Measurements from ENCODE around the gene CHD9NB.
"Not testable (repeated sequence)": the region's sequence is repeated elsewhere in the genome, so short reads cannot be mapped to it uniquely, and the experiment has no call there.

The CHD9NB gene

DNA sequence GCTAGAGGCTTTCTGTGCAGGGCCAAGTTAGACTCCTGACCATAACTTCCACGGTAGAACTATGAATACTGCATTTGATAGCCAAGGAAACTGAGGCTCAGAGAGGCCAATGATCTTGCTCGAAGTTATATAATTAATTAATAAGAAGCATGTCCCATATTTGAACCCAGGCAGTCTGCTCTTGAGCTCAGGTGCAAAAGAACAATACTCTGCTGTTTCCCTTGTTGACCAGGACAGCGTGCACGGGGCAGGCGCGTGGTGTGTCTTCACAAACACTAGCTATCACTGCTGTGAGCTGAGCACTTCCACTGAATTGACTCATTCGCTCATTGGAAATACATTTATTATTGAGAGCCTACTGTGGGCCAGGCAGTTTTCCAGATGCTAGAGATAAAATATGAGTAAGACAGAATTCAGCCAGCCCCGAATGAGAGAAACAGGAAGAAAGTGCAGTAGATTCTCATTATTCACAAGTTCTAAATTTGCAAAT, 3.7 kb upstream of the CHD9NB start:
- no peak for DNase-seq (ENCODE audit: low read depth in 2 of 2)

DNA sequence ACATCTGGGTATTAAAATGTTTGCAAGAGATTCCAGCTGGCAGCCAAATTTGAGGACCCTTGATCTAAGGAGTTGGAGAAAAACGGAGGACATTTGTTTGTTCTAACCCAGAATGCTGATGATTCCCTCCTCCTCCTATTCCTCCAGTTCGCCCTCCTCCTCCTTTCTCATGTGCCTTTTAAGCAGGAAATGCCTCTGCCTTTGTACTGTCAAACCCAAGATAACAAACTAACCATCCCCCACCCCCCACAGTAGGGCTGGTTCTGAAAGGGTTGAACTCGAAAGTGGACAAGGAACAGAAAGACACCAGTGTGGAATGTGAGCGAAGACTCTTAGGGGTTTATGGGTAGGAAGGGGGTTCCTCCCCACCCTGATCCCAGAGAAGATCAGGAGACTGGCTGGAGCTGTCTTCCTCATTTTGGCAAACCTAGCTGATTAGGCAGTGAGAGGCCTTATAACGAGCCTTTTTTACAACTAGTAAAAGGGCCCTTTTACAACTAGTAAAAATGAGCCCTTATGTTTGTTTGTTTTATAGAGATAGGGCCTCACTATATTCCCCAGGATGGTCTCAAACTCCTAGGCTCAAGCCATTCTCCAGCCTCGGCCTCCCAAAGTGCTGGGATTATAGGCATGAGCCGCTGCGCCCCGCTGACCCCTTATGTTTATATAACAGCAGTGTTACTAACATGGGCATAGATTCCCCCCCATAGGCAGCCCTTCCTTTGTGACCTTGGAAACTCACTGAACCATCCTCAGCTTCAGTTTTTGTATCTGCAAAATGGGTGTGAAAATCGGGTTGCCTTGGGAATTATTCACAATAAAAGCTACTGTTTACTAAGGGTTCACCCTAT, 3.1 kb upstream of the CHD9NB start:
- no peak for DNase-seq (ENCODE audit: low read depth in 2 of 2)

- DNase-seq (ENCODE audit: low read depth in 2 of 2), result peak; percentile 40 to 61
Observed at GRCh38 chr16:53054670-53055485, 2.2 kb upstream of the CHD9NB start, which contains the start of gene CHD9. Gene CHD9, plus strand, starts transcription at chr16:53054991. Its CDS starts 101,099 bp downstream, at chr16:53156090.

GRCh38 chr16:53053967-53054669, 1.4 kb upstream of the CHD9NB start:
- DNase-seq (ENCODE audit: low read depth in 2 of 2), result no peak

GRCh38 chr16:53051255-53051654, 1.4 kb downstream of the CHD9NB start:
- not testable (repeated sequence) for DNase-seq (ENCODE audit: low read depth in 2 of 2)

DNA sequence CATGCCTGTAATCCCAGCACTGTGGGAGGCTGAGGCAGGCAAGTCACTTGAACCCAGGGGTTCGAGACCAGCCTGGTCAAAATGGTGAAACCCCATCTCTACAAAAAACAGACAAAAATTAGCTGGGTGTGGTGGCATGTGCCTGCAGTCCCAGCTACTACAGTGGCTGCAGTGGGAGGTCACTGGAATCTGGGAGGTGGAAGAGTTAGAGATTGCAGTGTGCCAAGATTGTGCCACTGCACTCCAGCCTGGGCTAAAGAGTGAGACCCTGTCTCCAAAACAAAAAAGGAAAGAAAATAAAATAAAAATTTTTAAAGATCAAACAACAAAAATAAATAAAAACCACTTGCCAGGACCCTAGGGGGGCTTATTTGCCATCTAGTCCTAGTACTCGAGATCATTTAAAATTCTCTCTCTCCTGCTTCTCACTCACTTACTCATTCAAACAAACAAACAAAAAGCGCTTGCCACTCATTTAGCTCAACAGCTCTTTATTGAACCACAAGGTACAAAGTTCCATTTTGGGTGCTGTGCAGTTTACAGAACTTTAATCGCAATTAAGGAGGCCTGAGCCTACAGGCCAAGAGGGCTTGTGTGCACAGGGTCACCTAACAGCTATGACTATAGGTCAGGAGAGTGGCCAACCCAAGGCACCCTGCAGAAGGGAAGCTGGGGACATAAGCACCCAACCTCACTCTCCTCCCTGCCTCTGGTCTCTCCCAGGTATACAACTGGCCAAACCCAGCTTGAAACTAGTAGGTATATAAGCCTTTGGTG, 4.4 kb downstream of the CHD9NB start:
- DNase-seq (ENCODE audit: low read depth in 2 of 2), result no peak

GRCh38 chr16:53047515-53047914, 5.2 kb downstream of the CHD9NB start:
- DNase-seq (ENCODE audit: low read depth in 2 of 2), result not testable (repeated sequence)

DNA sequence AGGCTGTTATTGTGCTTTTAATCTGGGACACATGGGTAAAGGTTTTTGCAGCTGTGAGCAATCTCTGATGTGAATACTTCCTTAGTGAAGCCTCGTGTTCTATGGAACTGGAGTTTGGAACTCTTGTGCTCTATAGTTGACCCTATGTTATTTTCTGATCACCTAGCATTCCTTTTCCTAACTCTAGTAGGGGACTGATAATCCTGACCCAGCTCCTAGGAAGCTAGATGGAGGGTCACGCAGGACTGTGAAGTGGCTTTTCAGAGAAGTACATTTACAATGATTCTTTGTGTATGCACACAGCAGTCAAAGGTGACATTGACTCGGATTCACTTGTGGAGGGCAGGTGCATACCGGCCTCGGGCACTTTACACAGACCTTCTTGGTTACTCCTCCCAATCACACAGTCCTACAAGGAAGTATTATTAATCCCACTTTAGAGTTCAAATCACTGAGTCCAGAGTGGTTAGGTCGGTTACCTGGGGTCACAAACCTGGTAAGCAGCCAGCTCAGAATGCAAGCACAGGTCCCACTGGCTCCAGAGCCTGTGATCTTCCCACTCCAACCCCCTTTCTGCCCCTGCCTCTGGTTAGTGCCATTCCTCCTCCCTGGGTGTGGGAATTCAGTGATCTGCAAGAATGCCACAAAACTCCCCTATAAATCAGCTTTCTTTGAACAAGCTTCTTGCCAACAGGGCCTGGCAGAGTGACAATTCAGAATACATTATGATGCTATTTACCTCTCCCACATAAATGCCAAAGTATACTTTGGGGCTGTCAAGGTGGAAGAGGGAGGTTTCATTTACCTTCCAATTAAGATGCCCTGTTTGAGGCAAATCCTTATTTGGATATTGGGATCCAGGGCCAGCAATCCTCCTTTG, 7.1 kb downstream of the CHD9NB start:
- no peak for DNase-seq (ENCODE audit: low read depth in 2 of 2)

DNA sequence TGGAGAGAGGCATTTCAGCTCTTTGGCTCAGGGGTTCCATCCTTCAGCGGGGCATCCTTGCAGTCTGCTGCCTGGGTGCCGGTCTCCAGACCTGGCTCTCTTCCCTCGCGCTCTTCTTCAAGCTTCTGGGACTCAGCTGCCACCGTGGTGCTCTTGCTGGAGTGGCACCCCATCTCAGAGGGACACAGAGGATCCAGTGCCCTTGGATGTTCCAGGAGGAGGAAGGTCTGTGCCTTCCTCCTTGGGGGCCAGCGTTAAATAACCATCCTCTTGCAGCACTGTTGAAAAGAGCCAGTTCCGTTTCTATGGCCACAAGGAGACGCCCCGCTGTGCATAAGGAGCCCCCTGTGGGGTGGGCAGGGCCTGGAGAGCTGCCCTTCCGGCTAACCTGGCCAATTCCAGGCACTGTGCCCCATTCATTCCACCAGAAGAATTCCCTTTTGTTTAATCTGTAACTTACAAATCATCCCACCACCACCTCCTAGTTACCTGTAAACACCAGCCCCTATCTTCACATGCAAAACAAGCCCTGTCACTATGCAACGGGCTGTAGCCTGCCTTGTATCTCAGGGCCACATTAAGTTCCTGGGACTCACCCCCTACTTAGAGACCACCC, 8.6 kb downstream of the CHD9NB start:
- no peak for DNase-seq (ENCODE audit: low read depth in 2 of 2)

DNA sequence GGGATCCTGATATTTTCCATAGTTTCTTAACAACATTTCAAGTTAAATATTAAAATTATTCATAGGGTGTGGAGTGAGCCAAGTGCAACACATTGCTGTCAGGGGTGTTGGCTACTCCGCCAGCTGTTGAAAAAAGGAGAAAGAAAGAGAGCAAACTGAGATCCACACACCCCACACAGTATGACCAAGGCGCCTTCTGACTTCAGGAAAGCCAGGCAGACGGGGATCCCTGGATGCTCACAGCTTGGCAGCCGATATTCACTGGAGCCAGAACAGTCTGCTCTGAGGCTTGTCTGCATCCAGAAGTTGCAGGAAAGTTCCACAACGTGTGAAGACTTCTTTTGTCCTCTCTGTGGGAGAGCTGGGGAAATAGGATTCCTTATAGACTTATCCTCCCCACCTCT, 9.3 kb downstream of the CHD9NB start:
- no peak for DNase-seq (ENCODE audit: low read depth in 2 of 2)

GRCh38 chr16:53042235-53042701, 10.4 kb downstream of the CHD9NB start:
- no peak for DNase-seq (ENCODE audit: low read depth in 2 of 2)

DNA sequence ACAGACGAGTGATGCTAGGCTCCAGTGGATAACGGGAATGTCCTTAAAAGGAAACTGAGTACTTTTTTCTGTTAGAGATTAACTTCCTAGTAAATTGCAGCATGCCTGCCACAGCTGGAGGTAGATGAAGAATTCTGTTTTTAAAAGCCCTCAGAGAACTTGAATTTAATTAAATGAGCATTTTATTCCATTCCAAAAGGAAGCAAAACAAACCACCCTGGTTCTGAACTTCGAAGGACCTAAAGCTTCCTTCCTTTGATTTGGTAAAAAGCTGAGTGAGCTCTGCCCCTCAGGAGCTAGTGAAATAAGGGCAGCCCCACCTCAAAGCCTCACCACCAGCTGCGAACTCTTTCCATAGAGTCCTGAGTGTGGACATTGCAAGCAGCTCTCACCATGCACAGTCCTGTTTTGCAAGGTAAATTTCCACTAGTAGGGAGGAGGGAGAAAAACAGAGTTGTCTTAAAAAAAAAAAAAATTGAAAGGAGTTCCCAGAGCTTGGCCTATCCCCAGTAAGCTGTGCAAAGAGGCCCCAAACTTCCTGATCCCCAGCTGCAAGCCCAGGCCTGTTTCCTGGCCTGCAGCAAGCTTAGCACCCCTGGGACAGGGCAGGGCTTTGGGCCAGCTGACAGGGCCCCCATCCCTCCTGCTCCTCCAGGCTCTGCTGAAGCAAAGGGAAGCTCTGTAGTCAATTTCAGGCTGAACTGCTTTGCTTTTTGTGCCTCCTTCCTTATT, 11.2 kb downstream of the CHD9NB start:
- DNase-seq (ENCODE audit: low read depth in 2 of 2), result no peak

DNA sequence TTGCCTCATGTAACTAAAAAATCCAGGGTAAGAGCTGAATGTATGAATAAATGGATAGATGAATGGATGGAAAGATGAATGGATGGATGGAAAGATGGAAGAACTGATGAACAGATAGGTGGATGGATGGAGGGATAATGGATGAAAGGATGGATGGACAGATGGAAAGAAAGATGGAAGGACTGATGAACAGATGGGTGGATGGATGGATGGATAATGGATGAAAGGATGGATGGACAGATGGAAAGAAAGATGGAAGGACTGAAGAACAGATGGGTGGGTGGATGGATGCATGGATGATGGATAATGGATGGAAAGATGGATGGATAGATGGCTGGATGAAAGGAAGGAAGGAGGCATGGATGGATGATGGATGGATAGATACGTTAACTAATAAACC, 11.9 kb downstream of the CHD9NB start:
- DNase-seq (ENCODE audit: low read depth in 2 of 2), result no peak

GRCh38 chr16:53036711-53037110, 16.0 kb downstream of the CHD9NB start:
- DNase-seq (ENCODE audit: low read depth in 2 of 2), result not testable (repeated sequence)

GRCh38 chr16:53036066-53036465, 16.6 kb downstream of the CHD9NB start:
- no peak for DNase-seq (ENCODE audit: low read depth in 2 of 2)

DNA sequence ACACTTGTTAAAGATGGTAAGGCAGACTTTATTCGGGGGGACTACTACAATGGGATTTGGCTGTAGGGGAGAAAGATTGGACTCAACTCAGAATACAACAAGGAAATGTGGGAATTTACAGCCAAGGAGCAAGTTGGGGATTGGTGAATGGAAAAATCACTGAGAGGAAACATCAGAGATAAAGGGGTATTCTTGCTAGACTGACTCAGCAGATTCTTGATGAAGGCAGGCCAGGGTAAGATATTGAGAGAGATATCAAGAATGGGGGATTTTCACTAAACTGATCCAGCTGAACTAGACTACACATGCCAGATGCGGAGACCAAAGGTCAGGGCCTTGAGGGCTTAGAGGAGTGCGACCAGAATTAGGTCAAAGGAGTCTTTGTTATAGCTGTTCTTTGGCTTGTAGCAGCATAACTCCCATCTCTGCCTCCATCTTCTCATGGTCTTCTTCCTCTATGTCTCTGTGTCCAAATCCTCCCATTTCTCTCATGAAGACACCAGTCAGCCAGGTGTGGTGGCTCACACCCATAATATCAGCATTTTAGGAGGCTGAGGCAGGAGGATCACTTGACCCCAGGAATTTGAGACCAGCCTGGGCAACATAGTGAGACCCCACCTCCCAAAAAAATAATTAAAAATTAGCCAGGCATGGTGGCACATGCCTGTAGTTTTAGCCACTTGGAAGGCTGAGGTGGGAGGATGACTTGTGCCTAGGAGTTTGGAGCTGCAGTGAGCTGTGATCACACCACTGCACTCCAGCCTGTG, 17.3 kb downstream of the CHD9NB start:
- no peak for DNase-seq (ENCODE audit: low read depth in 2 of 2)

DNA sequence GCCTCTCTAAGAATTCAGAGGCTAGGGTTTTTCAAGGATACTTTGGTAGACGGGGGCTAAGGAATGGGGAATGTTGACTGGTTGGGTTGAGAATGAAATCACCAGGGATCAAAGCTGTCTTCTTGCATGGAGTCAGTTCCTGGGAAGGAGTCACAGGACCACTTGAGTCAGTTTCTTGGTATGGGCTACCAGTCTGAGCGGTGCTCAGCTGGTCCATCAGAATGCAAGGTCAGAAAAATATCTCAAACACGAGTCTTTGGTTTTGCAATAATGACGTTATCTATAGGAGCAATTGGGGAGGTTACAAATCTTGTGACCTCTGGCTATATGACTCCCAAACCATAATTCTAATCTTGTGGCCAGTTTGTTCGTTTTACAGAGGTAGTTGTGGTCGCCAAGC, 18.4 kb downstream of the CHD9NB start:
- DNase-seq (ENCODE audit: low read depth in 2 of 2), result no peak

DNA sequence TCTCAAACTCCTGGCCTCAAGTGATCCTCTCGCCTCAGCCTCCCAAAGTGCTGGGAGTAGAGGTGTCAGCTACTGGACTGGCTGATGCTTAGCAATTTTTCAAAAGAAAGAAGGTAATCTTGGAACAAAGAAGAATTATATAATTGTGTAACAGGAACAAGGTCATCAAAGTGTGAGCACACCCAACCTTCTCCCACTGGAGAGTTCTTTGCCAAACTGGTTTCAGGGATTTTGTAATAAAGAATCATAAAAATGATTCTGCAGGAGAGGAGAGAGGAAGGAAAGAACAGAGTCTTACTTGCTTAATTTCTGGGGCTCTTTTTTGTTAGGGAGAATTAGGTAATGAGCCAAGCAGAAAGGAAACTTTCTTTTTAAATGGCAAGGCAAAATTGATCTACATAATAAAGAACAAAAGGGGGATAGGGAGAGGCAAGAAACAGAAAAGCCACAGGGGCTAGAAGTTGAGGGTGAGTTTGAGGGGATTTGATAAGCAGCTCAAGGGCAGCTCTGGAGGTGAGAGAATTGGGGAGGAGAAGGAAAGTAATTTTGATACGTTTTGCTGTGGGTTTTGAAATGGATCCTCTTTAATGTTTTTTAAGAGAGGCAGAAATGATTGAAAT, 21.3 kb downstream of the CHD9NB start:
- DNase-seq (ENCODE audit: low read depth in 2 of 2), result no peak

All from stimulated activated CD4-positive, alpha-beta T cell treated with anti-CD3 and anti-CD28 coated beads, Interleukin-15, amount 100 ng/mL, for 48 hours (primary cell).